T-helper 2 cell (primary cell): ENCODE results near the gene MAS1.
"Not testable (repeated sequence)": the region's sequence is repeated elsewhere in the genome, so short reads cannot be mapped to it uniquely, and the experiment has no call there.

Experiments
- DNase-seq, 5 experiments: peaks; one replicate each; pipeline versions ENCODE4 v3.0.0 to v3.0.0-alpha.2; 2012 to 2022

The MAS1 gene

GRCh38 chr6:159919011-159919511, 28.3 kb downstream of the MAS1 start:
- no peak for DNase-seq

- DNase-seq = no peak
These were observed 29.0 kb downstream of the MAS1 start for GRCh38 chr6:159919800-159920199.

- DNase-seq = not testable (repeated sequence)
These were observed 33.4 kb downstream of the MAS1 start for GRCh38 chr6:159924150-159924549.

GRCh38 chr6:159926542-159927203, 35.9 kb downstream of the MAS1 start:
- no peak for DNase-seq

GRCh38 chr6:159929819-159930218, 39.0 kb downstream of the MAS1 start:
- peak; percentile 21 to 52 (median 37) for DNase-seq

- peak in 1 of 5 experiments; percentile 82 for DNase-seq
These were observed 40.3 kb downstream of the MAS1 start for GRCh38 chr6:159931112-159931511.

GRCh38 chr6:159931846-159932245, 41.1 kb downstream of the MAS1 start:
- no peak for DNase-seq

- no peak for DNase-seq
These were observed 42.3 kb downstream of the MAS1 start for GRCh38 chr6:159933077-159933476.

- no peak for DNase-seq
These were observed 43.4 kb downstream of the MAS1 start for GRCh38 chr6:159934181-159934580.

GRCh38 chr6:159935065-159935464, 44.3 kb downstream of the MAS1 start:
- no peak for DNase-seq

GRCh38 chr6:159935633-159936032, 44.8 kb downstream of the MAS1 start:
- DNase-seq = no peak

- DNase-seq = no peak
These were observed 48.8 kb downstream of the MAS1 start for GRCh38 chr6:159939591-159940016.
